Fibroblast of pulmonary artery (primary cell): Measurements from ENCODE around the gene C9.
"Not testable (repeated sequence)": the region's sequence is repeated elsewhere in the genome, so short reads cannot be mapped to it uniquely, and the experiment has no call there.

Experiments
- DNase-seq: peaks from one replicate; pipeline ENCODE4 v3.0.0-alpha.2; 2010; ENCODE audit warnings: low read depth
- H3K4me3 ChIP-seq: replicated peaks from 2 replicates; pipeline ENCODE4 v1.5.1; 2011; ENCODE audit warnings: low read depth, mild to moderate bottlenecking, control low read depth, low read length, moderate library complexity
- TF ChIP-seq, protein P1 (sequence below): IDR thresholded peaks from 2 replicates; pipeline ENCODE4 v1.5.1; 2011; ENCODE audit warnings: mild to moderate bottlenecking, control low read depth, low read length, inconsistent platforms; ENCODE audit errors: missing control alignments

The C9 gene

DNA sequence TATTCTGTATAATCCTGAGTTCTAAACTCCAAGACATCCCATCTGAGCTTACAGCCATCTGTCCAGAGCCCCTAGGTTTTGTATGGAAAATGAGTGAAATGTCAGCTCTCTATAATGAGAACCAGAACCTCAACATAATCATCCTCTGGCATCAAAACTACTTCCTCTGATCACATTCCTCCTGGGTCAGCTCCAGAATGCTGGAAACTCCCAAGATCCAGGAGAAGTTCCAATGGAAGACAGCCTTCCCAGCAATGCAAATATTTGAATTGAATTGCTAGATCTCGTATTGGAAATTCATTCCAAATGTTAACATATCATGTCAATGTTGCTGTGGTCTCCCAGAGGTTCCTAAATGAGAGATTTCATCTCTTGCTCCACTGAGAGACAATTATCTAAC, 23.8 kb downstream of the C9 start:
- no peak for DNase-seq
- no peak overlapping the region for H3K4me3 ChIP-seq
- TF ChIP-seq, protein P1, sequence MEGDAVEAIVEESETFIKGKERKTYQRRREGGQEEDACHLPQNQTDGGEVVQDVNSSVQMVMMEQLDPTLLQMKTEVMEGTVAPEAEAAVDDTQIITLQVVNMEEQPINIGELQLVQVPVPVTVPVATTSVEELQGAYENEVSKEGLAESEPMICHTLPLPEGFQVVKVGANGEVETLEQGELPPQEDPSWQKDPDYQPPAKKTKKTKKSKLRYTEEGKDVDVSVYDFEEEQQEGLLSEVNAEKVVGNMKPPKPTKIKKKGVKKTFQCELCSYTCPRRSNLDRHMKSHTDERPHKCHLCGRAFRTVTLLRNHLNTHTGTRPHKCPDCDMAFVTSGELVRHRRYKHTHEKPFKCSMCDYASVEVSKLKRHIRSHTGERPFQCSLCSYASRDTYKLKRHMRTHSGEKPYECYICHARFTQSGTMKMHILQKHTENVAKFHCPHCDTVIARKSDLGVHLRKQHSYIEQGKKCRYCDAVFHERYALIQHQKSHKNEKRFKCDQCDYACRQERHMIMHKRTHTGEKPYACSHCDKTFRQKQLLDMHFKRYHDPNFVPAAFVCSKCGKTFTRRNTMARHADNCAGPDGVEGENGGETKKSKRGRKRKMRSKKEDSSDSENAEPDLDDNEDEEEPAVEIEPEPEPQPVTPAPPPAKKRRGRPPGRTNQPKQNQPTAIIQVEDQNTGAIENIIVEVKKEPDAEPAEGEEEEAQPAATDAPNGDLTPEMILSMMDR: no peak

DNA sequence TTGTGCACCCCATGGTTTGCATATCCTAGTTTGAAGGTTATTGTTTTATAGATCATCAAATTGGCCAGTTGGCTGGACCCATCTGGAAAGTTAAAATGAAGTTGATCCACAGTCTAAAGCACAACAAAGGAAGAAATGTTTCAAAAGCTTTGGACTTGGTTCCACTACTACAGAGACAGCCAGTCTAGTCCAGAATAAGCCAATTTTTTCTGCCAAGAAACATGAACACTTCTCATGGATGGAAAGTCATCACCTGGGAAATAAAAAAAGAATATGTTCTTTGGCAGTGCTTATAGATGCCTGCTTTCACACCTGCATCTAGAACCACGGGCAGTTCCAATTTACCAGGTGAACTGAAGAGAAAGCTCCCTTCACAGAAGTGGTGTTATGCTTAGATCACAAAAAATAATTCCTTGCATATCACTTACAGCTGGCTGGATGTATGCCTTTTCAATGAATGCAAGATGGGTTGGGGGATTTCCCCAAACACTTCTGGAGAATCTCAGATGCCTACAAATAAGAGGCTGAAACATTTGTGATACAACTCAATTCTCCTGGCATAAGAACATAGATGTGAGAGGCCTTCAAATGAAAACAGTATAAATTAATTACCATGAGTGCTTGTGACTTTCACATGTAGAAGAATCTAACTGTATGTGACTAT, 26.9 kb downstream of the C9 start:
- TF ChIP-seq, protein P1: no peak
- no peak overlapping the region for H3K4me3 ChIP-seq
- DNase-seq: no peak

DNA sequence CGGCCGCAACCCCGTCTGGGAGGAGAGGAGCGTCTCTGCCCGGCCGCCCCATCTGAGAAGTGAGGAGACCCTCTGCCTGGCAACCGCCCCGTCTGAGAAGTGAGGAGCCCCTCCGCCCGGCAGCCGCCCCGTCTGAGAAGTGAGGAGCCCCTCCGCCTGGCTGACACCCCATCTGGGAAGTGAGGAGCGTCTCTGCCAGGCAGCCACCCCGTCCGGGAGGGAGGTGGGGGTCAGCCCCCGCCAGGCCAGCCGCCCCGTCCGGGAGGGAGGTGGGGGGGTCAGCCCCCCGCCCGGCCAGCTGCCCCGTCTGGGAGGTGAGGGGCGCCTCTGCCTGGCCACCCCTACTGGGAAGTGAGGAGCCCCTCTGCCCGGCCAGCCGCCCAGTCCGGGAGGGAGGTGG, 30.0 kb downstream of the C9 start:
- not testable (repeated sequence) for H3K4me3 ChIP-seq, DNase-seq

DNA sequence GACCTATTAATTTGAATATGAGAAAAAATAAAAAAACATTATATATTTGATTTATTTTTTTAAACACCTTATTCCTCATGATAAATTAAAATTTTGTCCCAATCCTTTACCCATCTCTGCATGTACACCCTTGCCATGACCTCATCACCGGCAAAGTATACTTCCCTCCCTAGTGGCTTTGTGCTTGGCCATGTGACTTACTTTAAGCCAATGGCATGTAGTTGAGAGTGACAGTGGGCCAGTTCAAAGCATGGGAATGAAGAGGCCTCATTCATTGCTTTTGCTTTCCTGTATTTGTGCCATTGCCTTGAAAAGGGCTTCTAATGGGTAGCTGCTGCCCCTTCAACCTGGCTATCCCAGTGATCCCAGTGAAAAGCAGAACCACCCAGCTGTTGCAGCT, 31.2 kb downstream of the C9 start:
- no peak for DNase-seq
- TF ChIP-seq, protein P1: no peak
- H3K4me3 ChIP-seq: no peak overlapping the region

DNA sequence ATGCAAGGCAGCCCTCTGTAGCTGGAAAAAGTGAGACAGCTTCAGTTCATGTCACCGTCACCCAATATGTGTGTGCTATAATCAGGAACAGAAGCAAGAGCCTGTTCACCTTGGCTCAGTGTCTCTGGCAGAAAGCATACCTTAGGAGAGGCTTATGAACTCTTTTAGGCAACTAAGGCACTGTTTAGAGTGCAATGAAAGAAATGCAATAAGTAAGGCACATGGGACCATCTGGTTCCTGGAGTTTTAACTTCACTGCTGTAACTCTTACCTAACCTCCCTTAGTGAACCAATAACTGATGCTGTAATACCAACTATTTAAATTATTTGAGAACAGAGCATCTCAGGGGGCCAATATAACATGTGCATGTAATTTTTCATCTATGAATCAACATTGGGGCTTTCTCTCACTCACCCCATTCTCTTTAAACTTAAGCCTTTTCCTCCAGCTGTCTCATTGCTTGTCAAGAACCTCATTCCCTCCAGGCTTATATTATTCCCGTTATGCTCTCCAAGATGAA, 32.4 kb downstream of the C9 start:
- DNase-seq: no peak
- TF ChIP-seq, protein P1: no peak
- no peak overlapping the region for H3K4me3 ChIP-seq

DNA sequence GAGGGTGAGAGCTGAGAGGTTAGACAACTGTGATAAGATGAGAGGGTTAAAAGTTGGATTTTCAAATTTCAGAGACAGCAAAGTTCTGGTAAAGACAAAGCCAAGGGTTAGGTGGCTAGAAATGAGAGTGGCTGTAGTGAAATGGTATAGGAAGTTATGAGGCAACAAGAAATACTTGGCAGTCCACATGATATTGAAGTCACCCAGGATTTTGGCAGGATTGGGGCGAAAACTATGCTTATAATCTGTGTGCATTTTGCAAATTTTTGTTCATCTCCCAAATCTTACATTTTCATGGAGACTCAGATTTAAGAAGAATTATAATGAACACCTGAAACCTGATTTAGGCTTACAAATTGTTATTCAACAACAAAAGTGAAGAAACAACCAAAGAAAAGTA, 35.6 kb downstream of the C9 start:
- TF ChIP-seq, protein P1: no peak
- DNase-seq: peak; percentile 17
- H3K4me3 ChIP-seq: no peak overlapping the region

DNA sequence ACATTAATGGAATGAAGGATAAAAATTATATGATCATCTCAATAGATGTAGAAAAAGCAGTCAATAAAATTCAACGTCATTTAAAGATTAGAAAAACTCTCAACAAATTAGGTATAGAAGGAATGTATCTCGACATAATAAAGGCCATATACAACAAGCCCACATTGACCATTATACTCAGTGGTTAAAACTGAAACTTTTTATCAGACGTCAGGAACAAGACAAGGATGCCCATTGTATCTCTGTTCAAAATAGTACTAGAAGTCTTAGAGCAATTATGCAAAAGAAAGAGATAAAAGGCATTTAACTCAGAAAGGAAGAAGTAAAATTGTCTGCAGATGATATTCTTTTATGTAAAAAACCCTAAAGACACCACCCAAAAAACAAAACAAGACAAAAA, 40.8 kb downstream of the C9 start:
- TF ChIP-seq, protein P1: no peak
- DNase-seq: no peak
- no peak overlapping the region for H3K4me3 ChIP-seq
